Measurements from ENCODE around the gene BRWD1.

BRWD1 gene

GRCh38 chr21:39313571-39314142 is at the start of gene BRWD1:
TSS of gene BRWD1 (minus strand) at chr21:39313632. CDS start at chr21:39313491, 141 bp downstream.
- DNase-seq, result peak; percentile 85

GRCh38 chr21:39362733-39363132 is 49.3 kb upstream of the BRWD1 start:
- DNase-seq, result no peak

- DNase-seq, result no peak
These were observed 46.0 kb upstream of the BRWD1 start for GRCh38 chr21:39359382-39359781.

- DNase-seq, result no peak
These were observed 39.9 kb upstream of the BRWD1 start for GRCh38 chr21:39353295-39353694.

- DNase-seq, result no peak
These were observed 36.9 kb upstream of the BRWD1 start for GRCh38 chr21:39350094-39351005.

GRCh38 chr21:39349211-39350093 is 36.0 kb upstream of the BRWD1 start:
- peak; percentile 98 for DNase-seq

- DNase-seq, result peak; percentile 91
These were observed 35.2 kb upstream of the BRWD1 start, which contains the start of gene HMGN1 for GRCh38 chr21:39348355-39349210. TSS of gene HMGN1 (minus strand) at chr21:39349088. CDS start at chr21:39348917, 171 bp downstream.

- no peak for DNase-seq
These were observed 34.6 kb upstream of the BRWD1 start for GRCh38 chr21:39348040-39348354.

- DNase-seq, result no peak
These were observed 34.1 kb upstream of the BRWD1 start for GRCh38 chr21:39347537-39347936.

- DNase-seq, result no peak
These were observed 33.4 kb upstream of the BRWD1 start for GRCh38 chr21:39346671-39347331.

GRCh38 chr21:39346206-39346605 is 32.8 kb upstream of the BRWD1 start:
- DNase-seq, result no peak

GRCh38 chr21:39345440-39345839 is 32.0 kb upstream of the BRWD1 start:
- no peak for DNase-seq

GRCh38 chr21:39344848-39345247 is 31.4 kb upstream of the BRWD1 start:
- no peak for DNase-seq

GRCh38 chr21:39341249-39341923 is 28.0 kb upstream of the BRWD1 start:
- no peak for DNase-seq

GRCh38 chr21:39340687-39341086 is 27.3 kb upstream of the BRWD1 start:
- no peak for DNase-seq

GRCh38 chr21:39339231-39339630 is 25.8 kb upstream of the BRWD1 start:
- DNase-seq, result no peak

- DNase-seq, result no peak
These were observed 23.1 kb upstream of the BRWD1 start for GRCh38 chr21:39336457-39337008.

GRCh38 chr21:39334611-39335010 is 21.2 kb upstream of the BRWD1 start:
- DNase-seq, result no peak

- DNase-seq, result no peak
These were observed 18.7 kb upstream of the BRWD1 start for GRCh38 chr21:39332175-39332574.

- DNase-seq, result no peak
These were observed 16.6 kb upstream of the BRWD1 start for GRCh38 chr21:39330001-39330400.

GRCh38 chr21:39327727-39328126 is 14.3 kb upstream of the BRWD1 start:
- no peak for DNase-seq

Data from stimulated activated CD8-positive, alpha-beta memory T cell treated with anti-CD3 and anti-CD28 coated beads, Interleukin-4, amount 100 ng/mL, for 48 hours (primary cell).